IMR-90 (cell line): ENCODE measurements around the gene GPR37. TPM values are rescaled to one million over a fixed set of nuclear protein-coding genes. Genes with fewer than 3 reads are reported as not detected.
A peak's percentile ranks its signal among the peaks of the same experiment; 100 is the strongest.

Experiments used
- ATAC-seq: fragments of 200-7000 bp; cut with Tn5 transposase; 2 replicates; pipeline ENCODE4 v1.9.1; 2020; ENCODE audit warnings: low read depth, mild to moderate bottlenecking, moderate library complexity
- BruUV-seq: library from RNA; stranded (reverse); fragments of 400-500 nt; replicated peaks from 2 replicates; lab custom pipeline; 2021; lab: Mats Ljungman, UMichigan
- CTCF ChIA-PET: fragments of 300-600 bp; formaldehyde crosslinking; extraction: SDS; loops from one replicate; lab custom pipeline; 2021; ENCODE audit warnings: antibody characterized with exemption; lab: Yijun Ruan, JAX
- POLR2A ChIA-PET: fragments of 300-600 bp; sonication (Branson Sonifier 250); formaldehyde crosslinking; loops from one replicate; lab custom pipeline; 2022; ENCODE audit warnings: antibody characterized with exemption; ENCODE audit not compliant: unreplicated experiment; lab: Charles Lee
- DNase-seq: peaks from one replicate; pipeline ENCODE4 v3.0.0; 2013
- H2AFZ ChIP-seq: replicated peaks from 2 replicates; pipeline ENCODE3; 2013; ENCODE audit warnings: low read length, mild to moderate bottlenecking; ENCODE audit not compliant: poor library complexity
- H2AK5ac ChIP-seq: 2 replicates; pipeline ENCODE4 v1.6.1; 2013; ENCODE audit warnings: low read depth, low read length, inconsistent platforms
- H2AK9ac ChIP-seq: replicated peaks from 2 replicates; pipeline ENCODE3; 2013; ENCODE audit warnings: mild to moderate bottlenecking, low read depth, low read length, moderate library complexity; ENCODE audit not compliant: poor library complexity
- H2BK120ac ChIP-seq: 2 replicates; pipeline ENCODE4 v1.6.1; 2013; ENCODE audit warnings: low read depth, low read length, inconsistent platforms
- H2BK15ac ChIP-seq: 3 replicates; pipeline ENCODE4 v1.6.1; 2013; ENCODE audit warnings: low read depth, low read length, inconsistent platforms
- H2BK20ac ChIP-seq: 2 replicates; pipeline ENCODE4 v1.6.1; 2013; ENCODE audit warnings: low read depth, mild to moderate bottlenecking, inconsistent platforms, low read length, moderate library complexity
- H2BK5ac ChIP-seq: 2 replicates; pipeline ENCODE4 v1.6.1; 2013; ENCODE audit warnings: mild to moderate bottlenecking, low read depth, low read length, inconsistent platforms; ENCODE audit not compliant: poor library complexity, severe bottlenecking
- H3K14ac ChIP-seq: replicated peaks from 2 replicates; pipeline ENCODE4 v1.6.1; 2013; ENCODE audit warnings: low read depth, low read length, inconsistent platforms
- H3K18ac ChIP-seq: 2 replicates; pipeline ENCODE4 v1.6.1; 2013; ENCODE audit warnings: low read depth, low read length, control low read depth
- H3K23ac ChIP-seq: 2 replicates; pipeline ENCODE4 v1.6.1; 2013; ENCODE audit warnings: low read depth, low read length, inconsistent platforms
- H3K27ac ChIP-seq: 2 replicates; pipeline ENCODE4 v1.5.1; 2013; ENCODE audit warnings: mild to moderate bottlenecking, control low read depth, low read length; ENCODE audit not compliant: insufficient read depth
- H3K27me3 ChIP-seq: 2 replicates; pipeline ENCODE4 v1.6.1; 2013; ENCODE audit warnings: low read length; ENCODE audit not compliant: control insufficient read depth, insufficient read depth
- H3K36me3 ChIP-seq: 2 replicates; pipeline ENCODE4 v1.6.1; 2013; ENCODE audit warnings: low read length, mixed read lengths; ENCODE audit not compliant: control insufficient read depth, insufficient read depth
- H3K4ac ChIP-seq: 2 replicates; pipeline ENCODE4 v1.6.1; 2013; ENCODE audit warnings: low read depth, low read length, inconsistent platforms
- H3K4me1 ChIP-seq: 2 replicates; pipeline ENCODE4 v1.6.1; 2013; ENCODE audit warnings: low read length, mixed read lengths; ENCODE audit not compliant: control insufficient read depth, insufficient read depth
- H3K4me2 ChIP-seq: 2 replicates; pipeline ENCODE4 v1.6.1; 2013; ENCODE audit warnings: low read depth, mild to moderate bottlenecking, control low read depth, low read length, moderate library complexity
- H3K4me3 ChIP-seq: 2 replicates; pipeline ENCODE4 v1.5.1; 2013; ENCODE audit warnings: low read depth, mild to moderate bottlenecking, control low read depth, low read length, moderate library complexity; ENCODE audit not compliant: insufficient read depth
- H3K56ac ChIP-seq: 2 replicates; pipeline ENCODE4 v1.6.1; 2013; ENCODE audit warnings: low read length, inconsistent platforms; ENCODE audit not compliant: insufficient read depth; ENCODE audit errors: extremely low read depth
- H3K79me1 ChIP-seq, 2 experiments: 2 replicates each; pipeline ENCODE4 v1.6.1; 2013; ENCODE audit warnings: low read length in 2 of 2, inconsistent platforms in 1 of 2, low read depth in 1 of 2
- H3K9ac ChIP-seq: 2 replicates; pipeline ENCODE4 v1.6.1; 2013; ENCODE audit warnings: low read depth, low read length, control low read depth
- H3K9me1 ChIP-seq: 2 replicates; pipeline ENCODE4 v1.6.1; 2013; ENCODE audit warnings: low read length, inconsistent platforms; ENCODE audit not compliant: insufficient read depth
- H3K9me3 ChIP-seq: 2 replicates; pipeline ENCODE4 v1.6.1; 2013; ENCODE audit warnings: low read length; ENCODE audit not compliant: control insufficient read depth, insufficient read depth
- H4K20me1 ChIP-seq: 2 replicates; pipeline ENCODE4 v1.6.1; 2013; ENCODE audit warnings: low read length, inconsistent platforms; ENCODE audit not compliant: insufficient read depth
- H4K5ac ChIP-seq: 2 replicates; pipeline ENCODE4 v1.6.1; 2013; ENCODE audit warnings: mild to moderate bottlenecking, low read depth, low read length, control low read depth
- H4K8ac ChIP-seq, 2 experiments: 2 replicates each; pipeline ENCODE4 v1.6.1; 2013; ENCODE audit warnings: low read depth in 2 of 2, low read length in 2 of 2, control low read depth in 1 of 2, inconsistent platforms in 1 of 2
- H4K91ac ChIP-seq: 2 replicates; pipeline ENCODE4 v1.6.1; 2013; ENCODE audit warnings: low read depth, low read length, inconsistent platforms; ENCODE audit not compliant: insufficient read depth
- WGBS, 2 experiments: methylation state at CpG; one replicate each; pipeline versions ENCODE4 v1.1.5 to v1.1.7; 2013; ENCODE audit warnings: missing lambda C conversion rate in 2 of 2; ENCODE audit not compliant: insufficient read length in 1 of 2; ENCODE audit errors: extremely low coverage in 2 of 2; 5-methylcytosine and 5-hydroxymethylcytosine counted together
- dilution Hi-C: fragments of 300-500 bp; cut with HindIII; formaldehyde crosslinking; loops from one replicate; pipeline ENCODE4 v1.14.3; 2018; ENCODE audit warnings: low sequenced_read_pairs; ENCODE audit not compliant: unreplicated experiment
- in situ Hi-C: fragments of 300-500 bp; cut with MboI; formaldehyde crosslinking; loops from 3 replicates; pipeline ENCODE4 v1.14.3; 2019; ENCODE audit warnings: low sequenced_read_pairs, inconsistent platforms, mixed read lengths
- intact Hi-C: fragments of 100-400 bp; cut with micrococcal nuclease; formaldehyde crosslinking; loops from 2 replicates; pipeline ENCODE4 v1.10.0; 2022
- polyA plus RNA-seq, 3 experiments: library from polyadenylated mRNA; depleted of rRNA; stranded (reverse); fragments of >200 nt; gene quantifications; 2 replicates each; pipeline ENCODE4 v1.2.3, GENCODE V29; 2012; ENCODE audit warnings: low replicate concordance in 1 of 3
- total RNA-seq: library from RNA; depleted of rRNA; stranded (reverse); fragments of >200 nt; gene quantifications from 2 replicates; pipeline ENCODE4 v1.2.3, GENCODE V29; 2012
- TF ChIP-seq, protein P1 (sequence below): fragments of 150-350 bp; IDR thresholded peaks from 2 replicates; pipeline ENCODE4 v1.6.1; 2017; ENCODE audit warnings: mild to moderate bottlenecking, antibody characterized with exemption, low read length, low read depth

GPR37 gene
- total and polyA plus RNA-seq, 2 of the 4 experiments (the other 2 are of a cell fraction) = 4.6 to 9.3 TPM

DNA sequence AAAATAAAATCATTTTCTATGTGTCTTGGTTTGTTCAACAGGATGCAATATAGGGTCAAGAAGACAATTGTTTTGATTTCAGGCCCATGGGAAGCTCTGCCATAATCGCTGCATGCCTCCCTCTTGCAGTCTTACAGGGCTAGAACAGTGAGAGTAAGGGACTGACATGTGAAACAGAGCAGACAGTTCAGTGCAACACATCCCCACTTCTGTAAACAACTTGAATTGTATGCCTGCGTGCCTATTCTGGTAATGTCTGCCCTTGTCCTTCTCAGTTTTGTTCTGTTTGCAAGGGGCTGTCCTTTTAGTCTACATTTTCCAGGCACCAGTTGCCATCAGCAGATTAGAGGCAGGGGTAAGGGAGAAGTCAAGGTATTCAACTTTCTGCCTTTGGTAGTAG, 34.8 kb upstream of the GPR37 start:
- in situ Hi-C loops (no loop called here), intact Hi-C loops (no loop called here), dilution Hi-C loops (loop anchor here (25.0 kb wide), 1 partner anchor 638 kb away; no protein-coding TSS in a partner anchor)
- DNase-seq = no peak
- no peak overlapping the region for H2BK120ac ChIP-seq
- no peak overlapping the region for H3K9ac ChIP-seq
- no peaks in the 10 kb centered on the region for H3K4me1 ChIP-seq
- no peak overlapping the region for H2AK5ac ChIP-seq
- no peaks in the 10 kb centered on the region for H4K20me1 ChIP-seq
- H3K9me1 ChIP-seq = no peaks in the 10 kb centered on the region
- H3K36me3 ChIP-seq = no peaks in the 10 kb centered on the region
- H3K27me3 ChIP-seq = no peaks in the 10 kb centered on the region
- H3K4ac ChIP-seq = no peak overlapping the region
- H4K8ac ChIP-seq = no peak overlapping the region
- H2BK5ac ChIP-seq = no peak overlapping the region
- H3K14ac ChIP-seq = no peak overlapping the region; the same call in 1 of the 2 replicates
- H3K4me2 ChIP-seq = no peak overlapping the region
- H3K79me1 ChIP-seq = no peaks in the 10 kb centered on the region
- H3K23ac ChIP-seq = peak overlapping the region; percentile 3; the same call in 1 of the 2 replicates
- no peak overlapping the region for H4K5ac ChIP-seq
- H3K27ac ChIP-seq = no peak overlapping the region
- H2BK20ac ChIP-seq = no peak overlapping the region
- H2AFZ ChIP-seq = peak overlapping the region; percentile 72
- POLR2A ChIA-PET = no interaction called here
- TF ChIP-seq, protein P1, sequence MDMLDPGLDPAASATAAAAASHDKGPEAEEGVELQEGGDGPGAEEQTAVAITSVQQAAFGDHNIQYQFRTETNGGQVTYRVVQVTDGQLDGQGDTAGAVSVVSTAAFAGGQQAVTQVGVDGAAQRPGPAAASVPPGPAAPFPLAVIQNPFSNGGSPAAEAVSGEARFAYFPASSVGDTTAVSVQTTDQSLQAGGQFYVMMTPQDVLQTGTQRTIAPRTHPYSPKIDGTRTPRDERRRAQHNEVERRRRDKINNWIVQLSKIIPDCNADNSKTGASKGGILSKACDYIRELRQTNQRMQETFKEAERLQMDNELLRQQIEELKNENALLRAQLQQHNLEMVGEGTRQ = no peak
- H3K18ac ChIP-seq = no peak overlapping the region
- H4K91ac ChIP-seq = no peak overlapping the region
- ATAC-seq = peak; percentile 35; the same call in 1 of the 2 replicates
- CTCF ChIA-PET = no interaction called here
- BruUV-seq = no TSS peak
- no peaks in the 10 kb centered on the region for H3K9me3 ChIP-seq
- no peak overlapping the region for H3K56ac ChIP-seq
- H2BK15ac ChIP-seq = no peak overlapping the region
- no CpG with 5 or more reads among the region's 2 CpGs for WGBS, 2 experiments
- H3K4me3 ChIP-seq = no peak overlapping the region
- no peak overlapping the region for H2AK9ac ChIP-seq
